ENCODE data around the gene MECP2.

Gene MECP2

GRCh38 chrX:154033848-154034247 is 63.7 kb downstream of the MECP2 start:
- in situ Hi-C loops (cut with HindIII; ENCODE audit: low pct_unique_long_range_greater_than_20kb, low sequenced_read_pairs) = no loop called here
- no peak for DNase-seq (ENCODE audit: low read depth in 1 of 2, low spot score in 1 of 2)
- no peak for TF ChIP-seq JUND (IDR thresholded peaks at IDR 0.05; ENCODE audit: low read depth)

GRCh38 chrX:154032653-154033052 is 64.9 kb downstream of the MECP2 start:
- in situ Hi-C loops (cut with HindIII; ENCODE audit: low pct_unique_long_range_greater_than_20kb, low sequenced_read_pairs) = no loop called here
- no peak for TF ChIP-seq JUND (IDR thresholded peaks at IDR 0.05; ENCODE audit: low read depth)
- no peak for DNase-seq (ENCODE audit: low read depth in 1 of 2, low spot score in 1 of 2)

- in situ Hi-C loops (cut with HindIII; ENCODE audit: low pct_unique_long_range_greater_than_20kb, low sequenced_read_pairs) = no loop called here
- no peak for DNase-seq (ENCODE audit: low read depth in 1 of 2, low spot score in 1 of 2)
These were observed 65.4 kb downstream of the MECP2 start for GRCh38 chrX:154032160-154032559.

GRCh38 chrX:154030715-154031305 is 66.7 kb downstream of the MECP2 start:
- in situ Hi-C loops (cut with HindIII; ENCODE audit: low pct_unique_long_range_greater_than_20kb, low sequenced_read_pairs) = no loop called here
- no peak for TF ChIP-seq JUND (IDR thresholded peaks at IDR 0.05; ENCODE audit: low read depth)
- DNase-seq (ENCODE audit: low read depth in 1 of 2, low spot score in 1 of 2) = no peak

More at GRCh38 chrX:154032160-154032559, 65.4 kb downstream of the MECP2 start:
- TF ChIP-seq JUND (IDR thresholded peaks at IDR 0.05; ENCODE audit: low read depth) = no peak

- no peak for DNase-seq (ENCODE audit: low read depth in 1 of 2, low spot score in 1 of 2)
- TF ChIP-seq JUND (IDR thresholded peaks at IDR 0.05; ENCODE audit: low read depth) = no peak
- in situ Hi-C loops (cut with HindIII; ENCODE audit: low pct_unique_long_range_greater_than_20kb, low sequenced_read_pairs) = no loop called here
These were observed 67.3 kb downstream of the MECP2 start for GRCh38 chrX:154030266-154030665.

GRCh38 chrX:154029439-154029838 is 68.1 kb downstream of the MECP2 start:
- TF ChIP-seq JUND (IDR thresholded peaks at IDR 0.05; ENCODE audit: low read depth) = no peak
- in situ Hi-C loops (cut with HindIII; ENCODE audit: low pct_unique_long_range_greater_than_20kb, low sequenced_read_pairs) = no loop called here
- DNase-seq (ENCODE audit: low read depth in 1 of 2, low spot score in 1 of 2) = no peak

GRCh38 chrX:154028502-154029184 is 68.9 kb downstream of the MECP2 start:
- no peak for DNase-seq (ENCODE audit: low read depth in 1 of 2, low spot score in 1 of 2)
- in situ Hi-C loops (cut with HindIII; ENCODE audit: low pct_unique_long_range_greater_than_20kb, low sequenced_read_pairs) = no loop called here
- TF ChIP-seq JUND (IDR thresholded peaks at IDR 0.05; ENCODE audit: low read depth) = no peak

GRCh38 chrX:154027986-154028385 is 69.5 kb downstream of the MECP2 start:
- in situ Hi-C loops (cut with HindIII; ENCODE audit: low pct_unique_long_range_greater_than_20kb, low sequenced_read_pairs) = no loop called here
- TF ChIP-seq JUND (IDR thresholded peaks at IDR 0.05; ENCODE audit: low read depth) = no peak
- no peak for DNase-seq (ENCODE audit: low read depth in 1 of 2, low spot score in 1 of 2)

- TF ChIP-seq JUND (IDR thresholded peaks at IDR 0.05; ENCODE audit: low read depth) = no peak
- in situ Hi-C loops (cut with HindIII; ENCODE audit: low pct_unique_long_range_greater_than_20kb, low sequenced_read_pairs) = no loop called here
These were observed 70.5 kb downstream of the MECP2 start for GRCh38 chrX:154027022-154027402.

GRCh38 chrX:154026136-154027021 is 71.1 kb downstream of the MECP2 start:
- DNase-seq (ENCODE audit: low read depth in 1 of 2, low spot score in 1 of 2) = no peak
- in situ Hi-C loops (cut with HindIII; ENCODE audit: low pct_unique_long_range_greater_than_20kb, low sequenced_read_pairs) = no loop called here
- TF ChIP-seq JUND (IDR thresholded peaks at IDR 0.05; ENCODE audit: low read depth) = no peak

More at GRCh38 chrX:154027022-154027402, 70.5 kb downstream of the MECP2 start:
- DNase-seq (ENCODE audit: low read depth in 1 of 2, low spot score in 1 of 2) = no peak

- in situ Hi-C loops (cut with HindIII; ENCODE audit: low pct_unique_long_range_greater_than_20kb, low sequenced_read_pairs) = no loop called here
- no peak for TF ChIP-seq JUND (IDR thresholded peaks at IDR 0.05; ENCODE audit: low read depth)
- no peak for DNase-seq (ENCODE audit: low read depth in 1 of 2, low spot score in 1 of 2)
These were observed 72.3 kb downstream of the MECP2 start for GRCh38 chrX:154025230-154025629.

- in situ Hi-C loops (cut with HindIII; ENCODE audit: low pct_unique_long_range_greater_than_20kb, low sequenced_read_pairs) = no loop called here
- TF ChIP-seq JUND (IDR thresholded peaks at IDR 0.05; ENCODE audit: low read depth) = no peak
- DNase-seq (ENCODE audit: low read depth in 1 of 2, low spot score in 1 of 2) = no peak
These were observed 73.2 kb downstream of the MECP2 start for GRCh38 chrX:154024271-154024670.
